CD4-positive, alpha-beta T cell treated with Interleukin-15 for 1 hour (primary cell): Measurements from ENCODE around the gene HRH3.

Source experiments
- DNase-seq: peaks from one replicate; pipeline ENCODE4 v3.0.0-alpha.2; 2020

Gene HRH3

GRCh38 chr20:62215020-62215990 lies 4.8 kb downstream of the HRH3 start:
- no peak for DNase-seq

- no peak for DNase-seq
Observed at GRCh38 chr20:62214067-62214466, 6.0 kb downstream of the HRH3 start.

- no peak for DNase-seq
Observed at GRCh38 chr20:62212299-62212698, 7.8 kb downstream of the HRH3 start.

GRCh38 chr20:62211769-62212288 lies 8.2 kb downstream of the HRH3 start:
- DNase-seq, result no peak

- DNase-seq, result no peak
Observed at GRCh38 chr20:62211216-62211615, 8.9 kb downstream of the HRH3 start.

GRCh38 chr20:62210496-62210855 lies 9.6 kb downstream of the HRH3 start:
- DNase-seq, result no peak

GRCh38 chr20:62209850-62210495 lies 10.1 kb downstream of the HRH3 start:
- DNase-seq, result no peak

- no peak for DNase-seq
Observed at GRCh38 chr20:62208795-62209755, 11.0 kb downstream of the HRH3 start.

- no peak for DNase-seq
Observed at GRCh38 chr20:62208061-62208794, 11.8 kb downstream of the HRH3 start.

- DNase-seq, result no peak
Observed at GRCh38 chr20:62206388-62206775, 13.7 kb downstream of the HRH3 start.

- DNase-seq, result no peak
Observed at GRCh38 chr20:62205618-62206387, 14.3 kb downstream of the HRH3 start.

GRCh38 chr20:62203378-62204030 lies 16.6 kb downstream of the HRH3 start:
- no peak for DNase-seq

- no peak for DNase-seq
Observed at GRCh38 chr20:62202676-62203377, 17.3 kb downstream of the HRH3 start.

GRCh38 chr20:62202083-62202395 lies 18.0 kb downstream of the HRH3 start:
- no peak for DNase-seq

GRCh38 chr20:62201173-62202082 lies 18.6 kb downstream of the HRH3 start:
- no peak for DNase-seq

- DNase-seq, result no peak
Observed at GRCh38 chr20:62200491-62201172, 19.4 kb downstream of the HRH3 start.

- DNase-seq, result no peak
Observed at GRCh38 chr20:62198931-62199330, 21.1 kb downstream of the HRH3 start.

GRCh38 chr20:62198496-62198895 lies 21.6 kb downstream of the HRH3 start:
- DNase-seq, result no peak

GRCh38 chr20:62197801-62198200 lies 22.3 kb downstream of the HRH3 start:
- DNase-seq, result no peak
